Neural progenitor cell (in vitro differentiated cells): ENCODE data around the gene CACNB1.

Source experiments
- CTCF ChIP-seq: fragments of 200-600 bp; sonication (generic); IDR thresholded peaks from 2 replicates; pipeline ENCODE4 v1.5.1; 2017; ENCODE audit warnings: antibody characterized with exemption, mild to moderate bottlenecking
- EZH2phosphoT487 ChIP-seq: fragments of 200-600 bp; sonication (generic); IDR thresholded peaks from 2 replicates; pipeline ENCODE4 v1.6.1; 2017; ENCODE audit warnings: antibody characterized with exemption

- TF ChIP-seq EZH2phosphoT487 (no peak), CTCF (no peak)
Observed at GRCh38 chr17:39210093-39210434, 12.6 kb upstream of the CACNB1 start.
